ENCODE measurements around the gene ADA.
A peak's percentile ranks its signal among the peaks of the same experiment; 100 is the strongest.

The ADA gene

DNA sequence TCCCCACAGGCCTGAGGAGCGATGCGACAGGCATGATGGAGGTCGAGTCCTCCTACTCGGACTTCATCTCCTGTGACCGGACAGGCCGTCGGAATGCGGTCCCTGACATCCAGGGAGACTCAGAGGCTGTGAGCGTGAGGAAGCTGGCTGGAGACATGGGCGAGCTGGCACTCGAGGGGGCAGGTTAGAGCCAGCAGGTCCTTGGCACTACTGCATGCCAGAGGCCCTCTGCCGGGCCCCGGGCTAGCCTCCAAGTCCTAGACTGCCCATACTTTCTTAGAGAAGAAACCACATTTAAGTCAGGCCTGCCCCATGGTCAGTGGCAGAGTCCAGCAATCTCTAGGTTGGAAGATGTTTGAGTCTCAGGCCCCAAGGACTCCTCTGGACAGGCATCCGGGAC lies 37.0 kb downstream of the ADA start:
- Histone ChIP-seq H3K27ac (ENCODE audit: low read depth, low read length) (peak overlapping the region; percentile 18; the same call in 1 of the 2 replicates), H3K4me1 (ENCODE audit: control insufficient read depth, insufficient read depth, low read length, unreplicated experiment) (peaks cover 13% of the 10 kb centered on the region), H3K27me3 (ENCODE audit: insufficient read depth, low read length) (no peaks in the 10 kb centered on the region), H2AFZ (ENCODE audit: low read length, unreplicated experiment) (no peak overlapping the region), H3K4me3 (ENCODE audit: low read depth, low read length) (no peak overlapping the region), H3K79me2 (ENCODE audit: control insufficient read depth, insufficient read depth, low read length, unreplicated experiment) (peaks cover 2% of the 10 kb centered on the region), H3K36me3 (ENCODE audit: insufficient read depth, low read length) (no peaks in the 10 kb centered on the region; the same call in 1 of the 2 replicates)

- H3K4me1 ChIP-seq (ENCODE audit: control insufficient read depth, insufficient read depth, low read length, unreplicated experiment) = peaks cover 19% of the 10 kb centered on the region
- H3K27ac ChIP-seq (ENCODE audit: low read depth, low read length) = no peak overlapping the region
- H2AFZ ChIP-seq (ENCODE audit: low read length, unreplicated experiment) = no peak overlapping the region
- H3K79me2 ChIP-seq (ENCODE audit: control insufficient read depth, insufficient read depth, low read length, unreplicated experiment) = peaks cover 2% of the 10 kb centered on the region
- H3K4me3 ChIP-seq (ENCODE audit: low read depth, low read length) = no peak overlapping the region
- H3K36me3 ChIP-seq (ENCODE audit: insufficient read depth, low read length) = no peaks in the 10 kb centered on the region
- H3K27me3 ChIP-seq (ENCODE audit: insufficient read depth, low read length) = no peaks in the 10 kb centered on the region
These were observed 37.9 kb downstream of the ADA start for GRCh38 chr20:44613575-44613974.

DNA sequence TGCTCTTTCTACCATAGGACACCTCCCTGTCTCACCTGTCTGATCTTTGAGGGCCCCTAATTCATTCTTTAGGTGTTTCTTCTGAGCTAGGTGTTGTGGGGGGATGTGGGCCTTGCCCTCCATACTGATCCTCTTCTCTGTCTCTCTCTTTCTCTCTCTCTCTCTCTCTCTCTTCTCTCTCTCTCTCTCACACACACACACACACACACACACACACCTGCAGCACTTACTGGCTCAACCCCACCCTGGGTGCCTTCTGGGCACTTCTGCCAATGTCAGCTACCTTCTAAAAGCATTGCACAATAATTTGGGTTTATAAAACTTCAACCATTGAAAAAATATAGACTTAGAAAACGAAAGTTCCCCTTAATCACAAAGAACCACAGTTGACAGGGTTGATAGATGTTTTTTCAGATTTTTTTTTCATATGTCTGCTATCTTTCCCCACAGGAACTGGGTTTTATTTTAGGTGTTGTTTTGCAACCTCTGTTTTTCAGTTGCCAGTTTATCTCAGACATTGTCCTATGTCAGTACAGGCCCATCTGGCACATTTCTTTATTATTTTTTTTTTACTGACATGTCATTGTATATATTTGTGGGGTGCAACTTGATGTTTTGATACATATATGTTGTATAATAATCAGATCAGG lies 41.1 kb downstream of the ADA start:
- Histone ChIP-seq H3K27ac (ENCODE audit: low read depth, low read length) (peak overlapping the region; percentile 23), H3K79me2 (ENCODE audit: control insufficient read depth, insufficient read depth, low read length, unreplicated experiment) (peaks cover 2% of the 10 kb centered on the region), H3K4me3 (ENCODE audit: low read depth, low read length) (no peak overlapping the region), H3K4me1 (ENCODE audit: control insufficient read depth, insufficient read depth, low read length, unreplicated experiment) (peaks cover 17% of the 10 kb centered on the region), H2AFZ (ENCODE audit: low read length, unreplicated experiment) (no peak overlapping the region), H3K36me3 (ENCODE audit: insufficient read depth, low read length) (no peaks in the 10 kb centered on the region), H3K27me3 (ENCODE audit: insufficient read depth, low read length) (no peaks in the 10 kb centered on the region)

GRCh38 chr20:44609516-44610312 lies 41.8 kb downstream of the ADA start:
- Histone ChIP-seq H3K4me1 (ENCODE audit: control insufficient read depth, insufficient read depth, low read length, unreplicated experiment) (peaks cover 10% of the 10 kb centered on the region), H2AFZ (ENCODE audit: low read length, unreplicated experiment) (peak overlapping the region; percentile 43), H3K27me3 (ENCODE audit: insufficient read depth, low read length) (no peaks in the 10 kb centered on the region), H3K4me3 (ENCODE audit: low read depth, low read length) (no peak overlapping the region), H3K79me2 (ENCODE audit: control insufficient read depth, insufficient read depth, low read length, unreplicated experiment) (peaks cover 2% of the 10 kb centered on the region), H3K36me3 (ENCODE audit: insufficient read depth, low read length) (no peaks in the 10 kb centered on the region), H3K27ac (ENCODE audit: low read depth, low read length) (peak overlapping the region; percentile 35)

- Histone ChIP-seq H3K79me2 (ENCODE audit: control insufficient read depth, insufficient read depth, low read length, unreplicated experiment) (peaks cover 2% of the 10 kb centered on the region), H3K4me1 (ENCODE audit: control insufficient read depth, insufficient read depth, low read length, unreplicated experiment) (peaks cover 10% of the 10 kb centered on the region), H3K27ac (ENCODE audit: low read depth, low read length) (peak overlapping the region; percentile 35), H2AFZ (ENCODE audit: low read length, unreplicated experiment) (no peak overlapping the region), H3K4me3 (ENCODE audit: low read depth, low read length) (no peak overlapping the region), H3K36me3 (ENCODE audit: insufficient read depth, low read length) (no peaks in the 10 kb centered on the region), H3K27me3 (ENCODE audit: insufficient read depth, low read length) (no peaks in the 10 kb centered on the region)
These were observed 42.4 kb downstream of the ADA start for GRCh38 chr20:44609006-44609515.

GRCh38 chr20:44606725-44607441 lies 44.6 kb downstream of the ADA start:
- Histone ChIP-seq H3K79me2 (ENCODE audit: control insufficient read depth, insufficient read depth, low read length, unreplicated experiment) (peaks cover under 1% of the 10 kb centered on the region), H2AFZ (ENCODE audit: low read length, unreplicated experiment) (no peak overlapping the region), H3K4me1 (ENCODE audit: control insufficient read depth, insufficient read depth, low read length, unreplicated experiment) (peaks cover 16% of the 10 kb centered on the region), H3K36me3 (ENCODE audit: insufficient read depth, low read length) (no peaks in the 10 kb centered on the region), H3K27me3 (ENCODE audit: insufficient read depth, low read length) (no peaks in the 10 kb centered on the region), H3K27ac (ENCODE audit: low read depth, low read length) (no peak overlapping the region), H3K4me3 (ENCODE audit: low read depth, low read length) (no peak overlapping the region)

GRCh38 chr20:44603327-44603726 lies 48.2 kb downstream of the ADA start:
- peaks cover 31% of the 10 kb centered on the region for H3K4me1 ChIP-seq (ENCODE audit: control insufficient read depth, insufficient read depth, low read length, unreplicated experiment)
- H2AFZ ChIP-seq (ENCODE audit: low read length, unreplicated experiment) = no peak overlapping the region
- no peak overlapping the region for H3K4me3 ChIP-seq (ENCODE audit: low read depth, low read length)
- H3K36me3 ChIP-seq (ENCODE audit: insufficient read depth, low read length) = no peaks in the 10 kb centered on the region
- H3K79me2 ChIP-seq (ENCODE audit: control insufficient read depth, insufficient read depth, low read length, unreplicated experiment) = no peaks in the 10 kb centered on the region
- H3K27me3 ChIP-seq (ENCODE audit: insufficient read depth, low read length) = no peaks in the 10 kb centered on the region
- H3K27ac ChIP-seq (ENCODE audit: low read depth, low read length) = no peak overlapping the region

- H2AFZ ChIP-seq (ENCODE audit: low read length, unreplicated experiment) = no peak overlapping the region
- no peaks in the 10 kb centered on the region for H3K36me3 ChIP-seq (ENCODE audit: insufficient read depth, low read length)
- peak overlapping the region; percentile 59 for H3K27ac ChIP-seq (ENCODE audit: low read depth, low read length)
- H3K79me2 ChIP-seq (ENCODE audit: control insufficient read depth, insufficient read depth, low read length, unreplicated experiment) = no peaks in the 10 kb centered on the region
- H3K27me3 ChIP-seq (ENCODE audit: insufficient read depth, low read length) = no peaks in the 10 kb centered on the region
- no peak overlapping the region for H3K4me3 ChIP-seq (ENCODE audit: low read depth, low read length)
- peaks cover 39% of the 10 kb centered on the region for H3K4me1 ChIP-seq (ENCODE audit: control insufficient read depth, insufficient read depth, low read length, unreplicated experiment)
These were observed 49.7 kb downstream of the ADA start for GRCh38 chr20:44601801-44602204.

GRCh38 chr20:44601236-44601671 lies 50.2 kb downstream of the ADA start:
- no peaks in the 10 kb centered on the region for H3K79me2 ChIP-seq (ENCODE audit: control insufficient read depth, insufficient read depth, low read length, unreplicated experiment)
- H3K4me3 ChIP-seq (ENCODE audit: low read depth, low read length) = no peak overlapping the region
- H3K27me3 ChIP-seq (ENCODE audit: insufficient read depth, low read length) = no peaks in the 10 kb centered on the region
- no peak overlapping the region for H2AFZ ChIP-seq (ENCODE audit: low read length, unreplicated experiment)
- no peaks in the 10 kb centered on the region for H3K36me3 ChIP-seq (ENCODE audit: insufficient read depth, low read length)
- peak overlapping the region; percentile 59 for H3K27ac ChIP-seq (ENCODE audit: low read depth, low read length)
- peaks cover 39% of the 10 kb centered on the region for H3K4me1 ChIP-seq (ENCODE audit: control insufficient read depth, insufficient read depth, low read length, unreplicated experiment)

- no peak overlapping the region for H2AFZ ChIP-seq (ENCODE audit: low read length, unreplicated experiment)
- no peaks in the 10 kb centered on the region for H3K79me2 ChIP-seq (ENCODE audit: control insufficient read depth, insufficient read depth, low read length, unreplicated experiment)
- no peak overlapping the region for H3K4me3 ChIP-seq (ENCODE audit: low read depth, low read length)
- H3K27me3 ChIP-seq (ENCODE audit: insufficient read depth, low read length) = no peaks in the 10 kb centered on the region
- H3K27ac ChIP-seq (ENCODE audit: low read depth, low read length) = no peak overlapping the region; the same call in 1 of the 2 replicates
- H3K36me3 ChIP-seq (ENCODE audit: insufficient read depth, low read length) = no peaks in the 10 kb centered on the region
- H3K4me1 ChIP-seq (ENCODE audit: control insufficient read depth, insufficient read depth, low read length, unreplicated experiment) = peaks cover 39% of the 10 kb centered on the region
These were observed 50.7 kb downstream of the ADA start for GRCh38 chr20:44600758-44601201.

All from ACC112 (cell line).